Measurements from ENCODE around the gene CABLES1. TPM values are rescaled to one million over a fixed set of nuclear protein-coding genes. Genes with fewer than 3 reads are reported as not detected.

CABLES1 gene
- polyA plus RNA-seq, 2 of the 4 experiments (the other 2 are of a cell fraction): 4.5 to 8.6 TPM

DNA sequence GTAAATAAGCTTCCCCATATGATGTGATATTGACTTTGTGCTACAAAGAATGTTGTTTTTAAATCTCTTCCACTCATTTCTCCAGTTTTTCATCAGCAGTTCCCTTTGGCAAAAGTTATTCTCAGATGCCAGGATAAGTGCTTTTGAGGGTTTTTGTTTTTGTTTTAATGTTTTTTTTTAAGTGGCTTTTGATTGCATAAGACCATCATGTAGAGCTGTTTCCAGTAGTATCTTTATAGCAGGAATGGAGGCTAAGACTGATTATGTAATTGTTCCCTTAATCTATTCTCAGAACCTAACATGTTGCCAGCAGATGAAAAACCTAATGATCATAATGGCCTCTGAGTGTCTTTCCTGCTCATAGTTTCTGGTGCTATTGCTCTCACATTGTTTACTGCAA lies 77.9 kb downstream of the CABLES1 start:
- ATAC-seq: no peak
- no peak for DNase-seq (ENCODE audit: low read depth in 1 of 2, low spot score in 1 of 2)
- H3K4me2 ChIP-seq: no peak overlapping the region
- TF ChIP-seq TP53 (CRISPR knock-in tag; IDR thresholded peaks at IDR 0.05) (no peak), KDM1A (IDR thresholded peaks at IDR 0.05; ENCODE audit: low read depth) (no peak), CEBPB (IDR thresholded peaks at IDR 0.05) (no peak), FOXS1 (CRISPR knock-in tag; IDR thresholded peaks at IDR 0.05) (no peak), GATA3 (IDR thresholded peaks at IDR 0.05; ENCODE audit: borderline replicate concordance) (no peak), RARB (CRISPR knock-in tag; IDR thresholded peaks at IDR 0.05) (no peak), RCOR1 (IDR thresholded peaks at IDR 0.05; ENCODE audit: low read depth, low read length) (no peak), HOXB13 (CRISPR knock-in tag; IDR thresholded peaks at IDR 0.05; ENCODE audit: low read depth) (no peak), JUNB (IDR thresholded peaks at IDR 0.05) (no peak), ESRRA (IDR thresholded peaks at IDR 0.05; ENCODE audit: borderline replicate concordance, low read length) (no peak), PHF8 (IDR thresholded peaks at IDR 0.05; ENCODE audit: borderline replicate concordance, low read depth) (no peak), E2F6 (IDR thresholded peaks at IDR 0.05; ENCODE audit: borderline replicate concordance, low read depth) (no peak), ATOH8 (CRISPR knock-in tag; IDR thresholded peaks at IDR 0.05; ENCODE audit: low read depth) (no peak), TFCP2L1 (CRISPR knock-in tag; IDR thresholded peaks at IDR 0.05) (no peak)
- ChIA-PET CTCF (no interaction called here), POLR2A (no interaction called here)
- H3K9me3 ChIP-seq: no peaks in the 10 kb centered on the region
- no peak overlapping the region for H3K27ac ChIP-seq
- H3K4me1 ChIP-seq: no peaks in the 10 kb centered on the region
- no peak for FAIRE-seq
- no peak overlapping the region for H3K4me3 ChIP-seq

- TF ChIP-seq MAX (IDR thresholded peaks at IDR 0.05): no peak
- no peak for TF ChIP-seq CBX8 (IDR thresholded peaks at IDR 0.05)
- TF ChIP-seq ZC3H11A (IDR thresholded peaks at IDR 0.05): no peak
- no peak for TF ChIP-seq NPAS2 (CRISPR knock-in tag; IDR thresholded peaks at IDR 0.05; ENCODE audit: borderline replicate concordance)
- no peak for DNase-seq (ENCODE audit: low read depth in 1 of 2, low spot score in 1 of 2)
- Histone ChIP-seq H3K9me3 (no peaks in the 10 kb centered on the region), H3K4me2 (no peak overlapping the region), H3K27ac (no peak overlapping the region), H3K4me3 (no peak overlapping the region), H3K4me1 (no peaks in the 10 kb centered on the region)
- CTCF ChIA-PET: no interaction called here
- FAIRE-seq: no peak
- 90% methylated on average over 10 of the region's 11 CpGs for WGBS (ENCODE audit: missing lambda C conversion rate)
- POLR2A ChIA-PET: no interaction called here
- no peak for ATAC-seq
These were observed 82.5 kb downstream of the CABLES1 start for GRCh38 chr18:23217781-23218180.

DNA sequence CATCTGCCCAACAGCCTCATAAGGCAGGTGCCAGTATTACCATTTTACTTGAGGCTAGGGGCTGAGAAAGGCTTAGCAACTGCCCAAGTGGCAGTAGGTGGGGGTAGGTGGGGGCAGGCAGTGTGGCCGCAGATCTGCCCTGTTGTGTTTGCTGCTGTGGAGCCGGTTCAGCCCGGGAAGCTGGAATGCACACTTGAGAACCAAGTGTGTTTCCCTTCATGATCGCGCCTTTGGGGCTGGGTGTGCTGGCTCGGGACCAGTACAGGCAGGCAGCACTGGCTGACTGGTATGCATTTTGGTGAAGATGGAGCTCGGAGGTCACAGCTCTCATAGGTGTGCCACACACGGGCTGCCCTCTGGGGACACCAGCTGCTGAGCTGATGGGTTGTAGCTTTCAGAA lies 85.1 kb downstream of the CABLES1 start:
- Histone ChIP-seq H3K27ac (no peak overlapping the region), H3K4me3 (no peak overlapping the region), H3K4me2 (no peak overlapping the region), H3K4me1 (no peaks in the 10 kb centered on the region), H3K9me3 (no peaks in the 10 kb centered on the region)
- ATAC-seq (no peak; a peak in 2 of 6 replicates), DNase-seq (ENCODE audit: low read depth in 1 of 2, low spot score in 1 of 2) (no peak), FAIRE-seq (no peak)
- TF ChIP-seq NPAS2 (CRISPR knock-in tag; IDR thresholded peaks at IDR 0.05; ENCODE audit: borderline replicate concordance) (no peak), MAFK (IDR thresholded peaks at IDR 0.05; ENCODE audit: partially characterized antibody) (no peak), ATOH8 (CRISPR knock-in tag; IDR thresholded peaks at IDR 0.05; ENCODE audit: low read depth) (no peak), E2F6 (IDR thresholded peaks at IDR 0.05; ENCODE audit: borderline replicate concordance, low read depth) (no peak), KDM1A (IDR thresholded peaks at IDR 0.05; ENCODE audit: low read depth) (no peak), BHLHE40 (IDR thresholded peaks at IDR 0.05; ENCODE audit: low read depth, low read length) (no peak), EHF (CRISPR knock-in tag; IDR thresholded peaks at IDR 0.05) (no peak), RCOR1 (IDR thresholded peaks at IDR 0.05; ENCODE audit: low read depth, low read length) (no peak)
- CTCF ChIA-PET: interaction anchor here (0.7 kb wide), 1 partner anchor 11 kb away, joined by 3 read pairs; no protein-coding TSS in a partner anchor
- POLR2A ChIA-PET: no interaction called here
- 88% methylated on average over 5 of the region's 8 CpGs for WGBS (ENCODE audit: missing lambda C conversion rate)
